Loucy (cell line): ENCODE measurements around the gene TACO1.

ENCODE experiments used
- H2AFZ ChIP-seq: fragments of 200-600 bp; sonication (generic); 2 replicates; pipeline ENCODE4 v1.6.0; 2016; ENCODE audit warnings: antibody characterized with exemption, mild to moderate bottlenecking, low read length, moderate library complexity
- H3F3A ChIP-seq: fragments of 200-600 bp; 2 replicates; pipeline ENCODE4 v1.6.0; 2016; ENCODE audit warnings: antibody characterized with exemption, low read depth, mild to moderate bottlenecking
- H3K27me3 ChIP-seq: fragments of 200-600 bp; sonication (generic); 2 replicates; pipeline ENCODE4 v1.6.1; 2014; ENCODE audit warnings: low read length, mild to moderate bottlenecking; ENCODE audit not compliant: insufficient read depth, poor library complexity, severe bottlenecking
- H3K36me3 ChIP-seq: fragments of 200-600 bp; sonication (generic); 2 replicates; pipeline ENCODE4 v1.6.1; 2016; ENCODE audit warnings: low read length; ENCODE audit not compliant: insufficient read depth
- H3K4me1 ChIP-seq: fragments of 200-600 bp; sonication (generic); 2 replicates; pipeline ENCODE4 v1.5.1; 2014; ENCODE audit warnings: low read length, mild to moderate bottlenecking; ENCODE audit not compliant: insufficient read depth, poor library complexity, severe bottlenecking
- H3K4me2 ChIP-seq: fragments of 200-600 bp; sonication (generic); 2 replicates; pipeline ENCODE4 v1.6.0; 2014; ENCODE audit warnings: antibody characterized with exemption, low read length, low read depth, mild to moderate bottlenecking; ENCODE audit not compliant: poor library complexity, severe bottlenecking
- H3K4me3 ChIP-seq: fragments of 200-600 bp; sonication (generic); 2 replicates; pipeline ENCODE4 v1.5.1; 2014; ENCODE audit warnings: low read length, mild to moderate bottlenecking, mixed read lengths; ENCODE audit not compliant: poor library complexity, severe bottlenecking
- H3K79me2 ChIP-seq: fragments of 200-600 bp; sonication (generic); 2 replicates; pipeline ENCODE4 v1.6.1; 2014; ENCODE audit warnings: low read length; ENCODE audit not compliant: insufficient read depth
- H3K9ac ChIP-seq: fragments of 200-600 bp; sonication (generic); 2 replicates; pipeline ENCODE4 v1.6.0; 2014; ENCODE audit warnings: mild to moderate bottlenecking, low read depth, low read length, moderate library complexity; ENCODE audit not compliant: poor library complexity, severe bottlenecking
- H3K9me2 ChIP-seq: fragments of 200-600 bp; sonication (generic); replicated peaks from 2 replicates; pipeline ENCODE4 v1.6.1; 2016; ENCODE audit warnings: low read depth, low read length, mixed read lengths
- H3K9me3 ChIP-seq: fragments of 200-600 bp; sonication (generic); 2 replicates; pipeline ENCODE4 v1.6.1; 2014; ENCODE audit warnings: mild to moderate bottlenecking, antibody characterized with exemption, low read length, low read depth; ENCODE audit not compliant: insufficient read depth
- H4K20me1 ChIP-seq: fragments of 200-600 bp; sonication (generic); 2 replicates; pipeline ENCODE4 v1.6.0; 2014; ENCODE audit warnings: antibody characterized with exemption, low read length, mild to moderate bottlenecking; ENCODE audit not compliant: insufficient read depth, poor library complexity, severe bottlenecking
- CTCF ChIP-seq: fragments of 200-600 bp; sonication (generic); conservative IDR thresholded peaks from 2 replicates; pipeline ENCODE4 v1.5.1; 2014; ENCODE audit warnings: mild to moderate bottlenecking, antibody characterized with exemption, low read length
- EZH2phosphoT487 ChIP-seq: fragments of 200-600 bp; IDR thresholded peaks from 2 replicates; pipeline ENCODE4 v1.6.1; 2018; ENCODE audit warnings: antibody characterized with exemption, mild to moderate bottlenecking, moderate library complexity, borderline replicate concordance

The TACO1 gene

GRCh38 chr17:63587770-63588169, 12.9 kb upstream of the TACO1 start:
- no peak overlapping the region for H3K4me3 ChIP-seq
- no peaks in the 10 kb centered on the region for H3K79me2 ChIP-seq
- H3K27me3 ChIP-seq, result no peaks in the 10 kb centered on the region
- no peak overlapping the region for H3K9ac ChIP-seq
- H4K20me1 ChIP-seq, result no peaks in the 10 kb centered on the region
- H2AFZ ChIP-seq, result no peak overlapping the region
- no peaks in the 10 kb centered on the region for H3F3A ChIP-seq
- H3K4me2 ChIP-seq, result no peak overlapping the region
- peaks cover 86% of the 10 kb centered on the region; the same call in 1 of the 2 replicates for H3K36me3 ChIP-seq
- H3K9me2 ChIP-seq, result no peaks in the 10 kb centered on the region
- no peaks in the 10 kb centered on the region for H3K4me1 ChIP-seq
- no peaks in the 10 kb centered on the region for H3K9me3 ChIP-seq
- TF ChIP-seq CTCF (no peak), EZH2phosphoT487 (no peak)

GRCh38 chr17:63588797-63589196, 11.9 kb upstream of the TACO1 start:
- TF ChIP-seq CTCF, result no peak; the same call in 1 of the 2 replicates
- TF ChIP-seq EZH2phosphoT487, result no peak
- Histone ChIP-seq H3K4me1 (no peaks in the 10 kb centered on the region), H3K36me3 (peaks cover 81% of the 10 kb centered on the region; the same call in 1 of the 2 replicates), H3K9me3 (no peaks in the 10 kb centered on the region), H3K4me3 (no peak overlapping the region), H3K9ac (no peak overlapping the region), H3K79me2 (no peaks in the 10 kb centered on the region), H3K9me2 (no peaks in the 10 kb centered on the region), H2AFZ (no peak overlapping the region), H3F3A (no peaks in the 10 kb centered on the region), H4K20me1 (no peaks in the 10 kb centered on the region), H3K4me2 (no peak overlapping the region), H3K27me3 (no peaks in the 10 kb centered on the region)

GRCh38 chr17:63589646-63590045, 11.0 kb upstream of the TACO1 start:
- TF ChIP-seq EZH2phosphoT487 (no peak), CTCF (no peak)
- Histone ChIP-seq H3K9me3 (no peaks in the 10 kb centered on the region), H3K36me3 (peaks cover 75% of the 10 kb centered on the region; the same call in 1 of the 2 replicates), H3K9me2 (no peaks in the 10 kb centered on the region), H3K79me2 (no peaks in the 10 kb centered on the region), H3K4me3 (no peak overlapping the region), H3K4me1 (no peaks in the 10 kb centered on the region), H3K9ac (no peak overlapping the region), H3K4me2 (no peak overlapping the region), H3K27me3 (no peaks in the 10 kb centered on the region), H2AFZ (no peak overlapping the region), H3F3A (no peaks in the 10 kb centered on the region), H4K20me1 (no peaks in the 10 kb centered on the region)
